ENCODE measurements around the gene LDB2.

The LDB2 gene

DNA sequence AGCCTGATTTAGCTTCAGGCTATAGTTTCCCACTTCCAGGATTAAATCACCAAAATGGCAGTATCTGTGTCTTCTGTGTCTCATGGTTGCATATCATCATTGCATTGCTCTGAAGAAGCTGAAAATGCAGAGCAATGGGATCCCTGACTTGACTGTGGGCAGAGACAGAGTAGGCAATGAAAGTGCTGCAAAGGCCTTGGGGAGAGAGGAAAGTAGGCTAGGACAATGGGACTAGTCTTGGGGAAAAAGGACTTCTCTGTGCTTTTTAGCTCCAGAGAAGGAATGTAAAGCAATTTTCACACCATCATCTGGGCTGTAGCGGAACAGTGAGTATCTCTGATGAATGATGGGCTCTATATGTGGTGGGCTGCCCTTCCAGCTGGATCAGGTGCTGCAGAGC lies 202.5 kb downstream of the LDB2 start:
- H3K9me3 ChIP-seq (ENCODE audit: low read length) = no peaks in the 10 kb centered on the region
- no peak overlapping the region for H3K4me3 ChIP-seq (ENCODE audit: low read length)
- no peaks in the 10 kb centered on the region for H3K36me3 ChIP-seq (ENCODE audit: insufficient read depth, low read length)
- no peaks in the 10 kb centered on the region for H3K4me1 ChIP-seq (ENCODE audit: insufficient read depth, low read length)
- no peaks in the 10 kb centered on the region for H3K27me3 ChIP-seq (ENCODE audit: insufficient read depth, low read length)
- H2AFZ ChIP-seq (ENCODE audit: low read depth, low read length) = no peak overlapping the region

DNA sequence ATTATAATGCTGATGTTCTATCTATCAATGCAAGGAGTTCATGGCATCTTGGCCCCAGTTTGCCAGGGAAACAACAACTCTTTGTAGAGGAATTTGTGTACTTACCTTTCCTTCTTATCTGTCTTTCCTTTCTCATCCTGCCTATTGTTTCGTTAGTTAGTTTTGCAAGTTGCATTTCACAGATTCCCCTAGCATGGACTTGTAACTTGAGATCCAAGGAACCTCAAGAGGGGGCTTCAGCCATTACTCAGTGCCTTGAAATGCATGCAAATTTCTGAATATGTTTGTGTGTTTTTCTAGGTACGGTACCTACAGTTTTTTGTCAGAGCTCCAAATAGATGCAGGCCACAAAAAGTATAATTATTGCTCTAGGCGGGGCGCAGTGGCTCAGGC lies 203.6 kb downstream of the LDB2 start:
- Histone ChIP-seq H3K4me1 (ENCODE audit: insufficient read depth, low read length) (no peaks in the 10 kb centered on the region), H2AFZ (ENCODE audit: low read depth, low read length) (no peak overlapping the region), H3K36me3 (ENCODE audit: insufficient read depth, low read length) (no peaks in the 10 kb centered on the region), H3K4me3 (ENCODE audit: low read length) (no peak overlapping the region), H3K27me3 (ENCODE audit: insufficient read depth, low read length) (no peaks in the 10 kb centered on the region), H3K9me3 (ENCODE audit: low read length) (no peaks in the 10 kb centered on the region)

DNA sequence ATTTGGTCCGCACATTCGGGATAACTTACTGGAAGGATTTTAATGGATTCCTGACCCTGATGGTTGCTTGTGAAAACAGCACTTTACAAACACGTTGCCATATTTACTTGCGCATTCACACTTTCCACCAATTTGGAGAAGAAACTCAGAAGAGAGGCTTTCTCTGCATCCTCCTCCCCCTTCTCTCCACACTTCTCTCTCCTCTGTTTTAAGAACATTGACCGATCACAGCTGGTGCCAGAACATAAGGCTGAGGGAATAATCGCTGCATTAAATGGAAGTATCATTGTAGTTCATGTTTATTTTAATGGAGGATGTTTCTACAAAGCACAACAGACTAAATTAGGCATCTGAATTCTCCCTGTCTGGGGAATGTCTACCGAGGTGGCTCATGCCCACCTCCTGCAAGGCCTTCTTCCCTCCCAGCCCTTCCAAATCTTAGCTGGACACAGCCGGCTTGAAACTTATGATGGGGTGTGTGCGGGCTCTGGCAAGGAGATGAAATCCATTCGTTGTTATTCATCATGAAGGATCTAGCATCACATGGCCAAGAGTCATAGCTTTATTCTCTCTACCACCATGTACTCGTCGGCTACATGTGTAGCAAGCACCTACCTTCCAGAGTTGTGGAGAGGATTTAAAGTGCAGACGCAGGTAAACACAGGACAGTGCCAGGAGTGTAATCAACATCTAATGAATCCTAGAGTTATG lies 204.1 kb downstream of the LDB2 start:
- Histone ChIP-seq H2AFZ (ENCODE audit: low read depth, low read length) (no peak overlapping the region), H3K4me1 (ENCODE audit: insufficient read depth, low read length) (no peaks in the 10 kb centered on the region), H3K36me3 (ENCODE audit: insufficient read depth, low read length) (no peaks in the 10 kb centered on the region), H3K27me3 (ENCODE audit: insufficient read depth, low read length) (no peaks in the 10 kb centered on the region), H3K4me3 (ENCODE audit: low read length) (no peak overlapping the region), H3K9me3 (ENCODE audit: low read length) (no peaks in the 10 kb centered on the region)

DNA sequence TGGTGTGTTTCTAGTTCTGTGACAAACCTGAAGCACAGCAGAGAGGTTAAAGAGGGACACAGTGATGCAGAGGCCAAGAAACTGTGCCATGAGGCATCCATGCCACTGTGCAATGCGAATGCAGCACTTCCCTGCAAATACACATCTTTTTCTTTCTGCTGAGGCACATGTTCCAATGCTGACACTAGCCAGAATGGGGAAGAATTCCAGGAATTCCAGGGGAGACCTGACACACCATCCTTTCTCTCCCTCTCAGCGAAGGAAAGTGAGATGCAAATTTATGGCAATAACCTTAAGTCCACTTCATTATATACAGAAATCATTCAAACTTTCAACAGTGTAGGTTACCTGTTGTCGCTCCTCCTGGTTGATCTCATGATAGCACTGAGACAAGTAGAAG lies 204.8 kb downstream of the LDB2 start:
- H2AFZ ChIP-seq (ENCODE audit: low read depth, low read length) = no peak overlapping the region
- H3K36me3 ChIP-seq (ENCODE audit: insufficient read depth, low read length) = no peaks in the 10 kb centered on the region
- peaks cover 1% of the 10 kb centered on the region for H3K4me1 ChIP-seq (ENCODE audit: insufficient read depth, low read length)
- H3K9me3 ChIP-seq (ENCODE audit: low read length) = no peaks in the 10 kb centered on the region
- no peaks in the 10 kb centered on the region for H3K27me3 ChIP-seq (ENCODE audit: insufficient read depth, low read length)
- H3K4me3 ChIP-seq (ENCODE audit: low read length) = no peak overlapping the region

DNA sequence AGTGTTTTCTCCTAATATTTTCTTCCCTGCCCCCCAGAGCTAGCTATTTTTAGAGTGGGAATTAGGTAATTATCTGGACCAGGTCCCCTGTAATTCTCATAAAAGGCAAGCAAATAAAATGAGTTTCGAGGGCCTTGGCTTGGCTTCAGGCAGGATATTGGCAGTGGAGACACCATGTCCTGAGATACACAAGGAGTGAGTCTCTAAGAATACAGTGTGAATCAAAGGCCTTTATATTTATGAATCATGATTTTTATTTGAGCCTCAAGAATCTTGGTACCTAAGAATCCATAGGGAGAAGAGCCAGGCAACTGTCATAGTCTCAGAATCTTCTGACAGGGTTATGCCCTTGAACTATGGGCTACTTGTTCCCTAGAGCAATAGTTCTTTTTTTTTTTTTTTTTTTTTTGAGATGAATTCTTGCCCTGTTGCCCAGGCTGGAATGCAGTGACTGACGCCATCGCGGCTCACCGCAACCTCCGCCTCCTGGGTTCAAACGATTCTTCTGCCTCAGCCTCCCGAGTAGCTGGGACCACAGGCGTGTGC lies 205.4 kb downstream of the LDB2 start:
- H3K4me3 ChIP-seq (ENCODE audit: low read length) = no peak overlapping the region
- no peaks in the 10 kb centered on the region for H3K36me3 ChIP-seq (ENCODE audit: insufficient read depth, low read length)
- peaks cover 2% of the 10 kb centered on the region for H3K4me1 ChIP-seq (ENCODE audit: insufficient read depth, low read length)

DNA sequence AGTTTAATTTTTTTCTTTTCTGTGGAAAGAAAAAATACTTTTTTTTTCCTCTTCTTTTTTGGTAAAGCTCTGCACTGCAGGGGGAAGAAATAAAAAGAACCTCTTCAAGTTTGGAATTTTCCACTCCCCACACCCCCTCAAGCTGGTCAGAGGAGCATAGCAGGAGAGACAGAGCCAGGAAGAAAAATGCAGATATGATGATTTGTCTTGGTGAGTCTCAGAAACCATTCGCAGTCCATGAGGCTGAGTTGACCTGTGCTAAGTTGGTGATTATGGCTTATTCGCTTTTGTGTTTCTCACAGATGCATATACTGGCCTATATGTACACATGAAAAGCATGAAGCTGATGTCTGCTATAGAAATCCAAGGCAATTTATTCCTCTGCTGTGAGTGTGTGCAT lies 205.9 kb downstream of the LDB2 start:
- Histone ChIP-seq H3K36me3 (ENCODE audit: insufficient read depth, low read length) (no peaks in the 10 kb centered on the region), H2AFZ (ENCODE audit: low read depth, low read length) (no peak overlapping the region), H3K4me1 (ENCODE audit: insufficient read depth, low read length) (peaks cover 2% of the 10 kb centered on the region), H3K27me3 (ENCODE audit: insufficient read depth, low read length) (no peaks in the 10 kb centered on the region), H3K9me3 (ENCODE audit: low read length) (no peaks in the 10 kb centered on the region), H3K4me3 (ENCODE audit: low read length) (no peak overlapping the region)

More for the DNA sequence above, 205.4 kb downstream of the LDB2 start:
- Histone ChIP-seq H3K27me3 (ENCODE audit: insufficient read depth, low read length) (no peaks in the 10 kb centered on the region), H2AFZ (ENCODE audit: low read depth, low read length) (no peak overlapping the region), H3K9me3 (ENCODE audit: low read length) (no peaks in the 10 kb centered on the region)

DNA sequence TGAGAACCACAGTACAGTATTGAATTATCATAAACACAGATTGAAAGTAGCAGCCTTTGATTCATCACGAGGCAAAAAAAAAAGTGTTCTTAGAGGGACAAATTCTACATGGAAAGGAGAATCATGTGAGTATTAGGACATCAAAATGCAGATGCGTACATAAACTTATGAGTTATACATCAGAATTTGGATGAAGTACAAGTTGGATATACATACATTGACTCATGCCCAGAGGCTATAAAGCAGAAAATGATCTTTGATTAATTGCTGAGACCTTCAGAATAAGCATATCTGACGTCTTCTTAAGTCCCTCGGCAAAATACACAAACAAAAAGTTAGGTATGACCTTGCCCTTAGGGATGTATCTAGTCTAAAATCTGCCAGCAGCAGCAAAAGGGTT lies 206.4 kb downstream of the LDB2 start:
- H3K4me3 ChIP-seq (ENCODE audit: low read length) = no peak overlapping the region
- H3K9me3 ChIP-seq (ENCODE audit: low read length) = no peaks in the 10 kb centered on the region
- H3K36me3 ChIP-seq (ENCODE audit: insufficient read depth, low read length) = no peaks in the 10 kb centered on the region
- H3K27me3 ChIP-seq (ENCODE audit: insufficient read depth, low read length) = no peaks in the 10 kb centered on the region
- H3K4me1 ChIP-seq (ENCODE audit: insufficient read depth, low read length) = peaks cover 2% of the 10 kb centered on the region
- no peak overlapping the region for H2AFZ ChIP-seq (ENCODE audit: low read depth, low read length)

DNA sequence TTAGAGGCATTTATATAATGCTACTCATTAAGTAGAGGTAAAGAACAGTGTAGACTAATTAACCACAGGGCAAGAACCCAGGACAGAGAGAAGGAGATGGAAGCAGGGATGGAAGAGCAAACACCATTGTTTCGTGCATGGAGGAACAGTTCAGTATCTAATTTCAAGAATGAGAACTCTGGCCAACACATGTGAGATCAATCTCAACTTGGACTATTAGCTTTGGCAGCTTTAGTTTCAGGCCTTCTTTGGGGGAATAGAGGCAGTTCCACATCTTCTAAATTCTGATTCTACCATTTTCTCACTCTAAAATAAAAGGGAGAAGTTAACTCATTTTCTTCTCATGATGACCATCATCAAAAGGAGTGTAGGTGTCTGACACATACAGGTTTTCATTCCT lies 207.0 kb downstream of the LDB2 start:
- H3K36me3 ChIP-seq (ENCODE audit: insufficient read depth, low read length) = no peaks in the 10 kb centered on the region
- no peak overlapping the region for H2AFZ ChIP-seq (ENCODE audit: low read depth, low read length)
- no peak overlapping the region for H3K4me3 ChIP-seq (ENCODE audit: low read length)
- no peaks in the 10 kb centered on the region for H3K9me3 ChIP-seq (ENCODE audit: low read length)
- no peaks in the 10 kb centered on the region for H3K27me3 ChIP-seq (ENCODE audit: insufficient read depth, low read length)
- H3K4me1 ChIP-seq (ENCODE audit: insufficient read depth, low read length) = peaks cover 2% of the 10 kb centered on the region

DNA sequence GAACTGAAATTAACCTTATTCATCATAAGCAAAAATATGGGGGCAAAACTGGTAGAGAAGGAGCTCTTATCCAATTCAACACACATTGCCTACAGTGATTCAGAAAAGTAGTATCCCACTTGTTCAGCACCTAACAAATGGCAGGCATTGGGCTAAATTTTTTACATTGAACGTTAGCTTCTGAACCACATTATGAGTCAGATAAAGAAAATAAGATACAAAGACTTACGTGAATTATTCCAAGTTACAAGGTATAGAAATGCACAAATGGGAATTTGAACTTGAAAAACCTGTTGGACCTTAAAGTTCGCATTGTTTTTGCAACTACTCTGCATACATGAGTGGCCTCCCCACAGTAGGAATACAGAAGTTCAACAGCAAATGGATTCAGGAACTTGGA lies 210.6 kb downstream of the LDB2 start:
- no peaks in the 10 kb centered on the region for H3K27me3 ChIP-seq (ENCODE audit: insufficient read depth, low read length)
- peaks cover 2% of the 10 kb centered on the region for H3K4me1 ChIP-seq (ENCODE audit: insufficient read depth, low read length)
- no peaks in the 10 kb centered on the region for H3K9me3 ChIP-seq (ENCODE audit: low read length)
- no peak overlapping the region for H2AFZ ChIP-seq (ENCODE audit: low read depth, low read length)
- no peaks in the 10 kb centered on the region for H3K36me3 ChIP-seq (ENCODE audit: insufficient read depth, low read length)
- H3K4me3 ChIP-seq (ENCODE audit: low read length) = no peak overlapping the region

DNA sequence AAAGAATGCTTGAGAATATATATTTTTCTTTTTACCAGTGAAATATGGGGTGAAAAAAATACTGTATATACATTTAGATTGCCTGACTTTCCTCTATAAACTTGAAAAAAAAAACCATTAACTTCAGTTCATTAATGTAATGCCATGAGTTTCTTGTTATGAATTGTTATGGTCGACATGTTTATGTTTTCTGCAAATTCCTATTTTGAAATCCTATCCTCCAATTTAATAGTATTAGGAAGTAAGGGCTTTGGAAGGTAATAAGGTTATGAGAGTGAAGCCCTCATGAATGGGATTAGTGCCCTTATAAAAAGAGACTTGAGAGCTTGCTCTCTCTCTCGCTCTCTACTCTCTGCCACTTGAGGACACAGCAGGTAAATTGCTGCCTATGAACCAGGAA lies 211.4 kb downstream of the LDB2 start:
- no peaks in the 10 kb centered on the region for H3K27me3 ChIP-seq (ENCODE audit: insufficient read depth, low read length)
- H3K36me3 ChIP-seq (ENCODE audit: insufficient read depth, low read length) = no peaks in the 10 kb centered on the region
- H3K4me3 ChIP-seq (ENCODE audit: low read length) = no peak overlapping the region
- H3K9me3 ChIP-seq (ENCODE audit: low read length) = no peaks in the 10 kb centered on the region
- H3K4me1 ChIP-seq (ENCODE audit: insufficient read depth, low read length) = peaks cover 2% of the 10 kb centered on the region
- no peak overlapping the region for H2AFZ ChIP-seq (ENCODE audit: low read depth, low read length)

DNA sequence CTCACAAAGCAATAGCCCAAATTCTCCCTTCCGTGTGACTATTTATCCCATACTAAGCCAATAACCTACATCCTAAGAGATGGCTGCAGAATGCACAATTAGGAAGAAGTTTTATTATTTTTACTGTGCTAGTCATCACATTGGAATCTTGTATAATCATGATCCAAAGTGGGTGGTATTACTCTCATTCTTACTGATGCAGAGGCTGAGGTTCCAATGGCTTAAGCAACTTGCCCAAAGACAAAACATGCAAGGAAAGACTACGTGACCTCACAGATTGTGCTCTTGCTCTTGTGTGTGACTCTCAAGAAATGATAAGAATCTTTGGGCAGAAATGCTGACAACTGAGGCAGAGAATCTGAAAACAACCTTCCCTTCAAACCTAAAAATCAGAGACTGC lies 212.2 kb downstream of the LDB2 start:
- H2AFZ ChIP-seq (ENCODE audit: low read depth, low read length) = no peak overlapping the region
- H3K27me3 ChIP-seq (ENCODE audit: insufficient read depth, low read length) = no peaks in the 10 kb centered on the region
- H3K4me1 ChIP-seq (ENCODE audit: insufficient read depth, low read length) = peaks cover 2% of the 10 kb centered on the region
- H3K9me3 ChIP-seq (ENCODE audit: low read length) = no peaks in the 10 kb centered on the region
- no peak overlapping the region for H3K4me3 ChIP-seq (ENCODE audit: low read length)
- H3K36me3 ChIP-seq (ENCODE audit: insufficient read depth, low read length) = no peaks in the 10 kb centered on the region

DNA sequence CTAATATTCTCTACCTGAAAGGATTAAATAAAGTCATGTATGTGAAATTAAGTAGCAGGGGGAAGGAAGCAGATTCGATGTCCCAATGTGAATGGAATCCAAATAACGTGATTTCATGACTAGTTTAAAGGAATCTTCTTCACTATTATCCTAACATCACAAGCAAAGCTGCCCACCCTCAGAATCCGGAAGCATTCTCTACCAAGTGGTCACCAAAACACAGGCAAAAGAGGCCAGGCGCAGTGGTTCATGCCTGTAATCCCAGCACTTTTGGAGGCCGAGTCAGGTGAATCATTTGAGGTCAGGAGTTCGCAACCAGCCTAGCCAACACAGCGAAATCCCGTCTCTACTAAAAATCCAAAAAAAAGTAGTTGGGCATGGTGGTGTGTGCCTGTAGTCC lies 212.9 kb downstream of the LDB2 start:
- Histone ChIP-seq H2AFZ (ENCODE audit: low read depth, low read length) (no peak overlapping the region), H3K36me3 (ENCODE audit: insufficient read depth, low read length) (no peaks in the 10 kb centered on the region), H3K27me3 (ENCODE audit: insufficient read depth, low read length) (no peaks in the 10 kb centered on the region), H3K4me3 (ENCODE audit: low read length) (no peak overlapping the region), H3K4me1 (ENCODE audit: insufficient read depth, low read length) (peaks cover 2% of the 10 kb centered on the region), H3K9me3 (ENCODE audit: low read length) (no peaks in the 10 kb centered on the region)

DNA sequence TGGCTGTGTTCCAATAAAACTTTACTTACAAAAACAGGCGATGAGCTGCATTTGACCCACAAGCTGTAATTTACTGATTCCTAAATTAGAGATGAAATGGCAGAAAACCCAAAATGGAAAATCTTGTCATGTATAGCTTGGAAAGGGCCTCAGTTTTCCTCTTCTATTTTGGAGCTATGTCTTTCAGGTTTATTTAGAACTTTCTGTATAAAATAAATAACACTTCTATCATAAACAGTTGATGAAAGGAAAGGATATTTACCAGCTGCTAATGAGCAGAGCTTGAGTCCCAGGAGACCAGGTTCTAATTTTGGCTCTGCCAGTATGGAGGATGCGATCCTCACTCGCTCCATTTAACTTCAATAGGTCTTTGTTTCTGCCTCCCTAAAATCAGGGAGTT lies 213.5 kb downstream of the LDB2 start:
- Histone ChIP-seq H3K9me3 (ENCODE audit: low read length) (no peaks in the 10 kb centered on the region), H3K4me1 (ENCODE audit: insufficient read depth, low read length) (peaks cover 2% of the 10 kb centered on the region), H2AFZ (ENCODE audit: low read depth, low read length) (no peak overlapping the region)

DNA sequence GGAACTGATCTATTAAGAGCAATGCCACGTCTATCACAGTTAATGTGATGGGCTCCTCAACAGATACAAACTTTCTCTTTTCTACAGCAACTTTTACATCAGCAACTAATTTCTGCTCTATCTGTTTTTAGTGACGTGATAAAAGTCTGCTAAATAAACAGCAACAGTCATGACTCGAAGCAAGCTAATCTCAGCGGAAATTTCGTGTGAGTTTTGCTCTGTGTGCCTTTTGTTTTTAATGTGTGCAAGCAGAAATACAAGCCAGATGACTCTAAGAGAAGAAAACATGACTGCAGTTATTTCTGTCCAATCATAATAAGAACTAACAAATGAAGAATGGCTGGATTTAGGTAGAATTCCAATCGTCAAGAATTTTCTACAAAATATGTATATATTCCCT lies 214.3 kb downstream of the LDB2 start:
- Histone ChIP-seq H3K4me3 (ENCODE audit: low read length) (no peak overlapping the region), H3K4me1 (ENCODE audit: insufficient read depth, low read length) (peaks cover 2% of the 10 kb centered on the region), H2AFZ (ENCODE audit: low read depth, low read length) (no peak overlapping the region), H3K27me3 (ENCODE audit: insufficient read depth, low read length) (no peaks in the 10 kb centered on the region), H3K9me3 (ENCODE audit: low read length) (no peaks in the 10 kb centered on the region), H3K36me3 (ENCODE audit: insufficient read depth, low read length) (no peaks in the 10 kb centered on the region)

More for the DNA sequence above, 213.5 kb downstream of the LDB2 start:
- H3K36me3 ChIP-seq (ENCODE audit: insufficient read depth, low read length) = no peaks in the 10 kb centered on the region
- no peaks in the 10 kb centered on the region for H3K27me3 ChIP-seq (ENCODE audit: insufficient read depth, low read length)
- H3K4me3 ChIP-seq (ENCODE audit: low read length) = no peak overlapping the region

Data from neuron (in vitro differentiated cells).